CD14-positive monocyte (primary cell): Measurements from ENCODE around the gene CD33. TPM values are rescaled to one million over a fixed set of nuclear protein-coding genes. Genes with fewer than 3 reads are reported as not detected.

Experiments
- DNase-seq, 3 donors: peaks; one replicate each; pipeline ENCODE4 v3.0.0-alpha.2; 2011 to 2022
- H2AFZ ChIP-seq: 2 replicates; pipeline ENCODE4 v1.6.0; 2012; ENCODE audit warnings: mild to moderate bottlenecking, low read depth, low read length, inconsistent platforms; ENCODE audit not compliant: insufficient read depth, poor library complexity, severe bottlenecking
- H3K27ac ChIP-seq, 2 donors: 1 replicate in 1 of 2; 2 replicates in 1 of 2; pipeline ENCODE4 v1.5.1; 2012 to 2013; ENCODE audit warnings: low read length in 2 of 2, control low read depth in 1 of 2, inconsistent platforms in 1 of 2, low read depth in 1 of 2, mild to moderate bottlenecking in 1 of 2
- H3K27me3 ChIP-seq, 2 donors: one replicate each; pipeline versions ENCODE4 v1.6.0 to v1.6.1; 2011 to 2013; ENCODE audit warnings: low read length in 2 of 2; ENCODE audit not compliant: control insufficient read depth in 2 of 2, insufficient read depth in 2 of 2
- H3K36me3 ChIP-seq, 2 donors: replicated peaks in 1 of 2; 1 replicate in 1 of 2; 2 replicates in 1 of 2; pipeline versions ENCODE4 v1.5.1 to v1.6.1; 2012 to 2013; ENCODE audit warnings: low read length in 2 of 2, control low read depth in 1 of 2, inconsistent platforms in 1 of 2, mild to moderate bottlenecking in 1 of 2; ENCODE audit not compliant: insufficient read depth in 2 of 2, control insufficient read depth in 1 of 2
- H3K4me1 ChIP-seq, 2 donors: 1 replicate in 1 of 2; 2 replicates in 1 of 2; pipeline versions ENCODE4 v1.5.1 to v1.6.1; 2012 to 2013; ENCODE audit warnings: low read length in 2 of 2, control low read depth in 1 of 2, inconsistent platforms in 1 of 2, mild to moderate bottlenecking in 1 of 2, moderate library complexity in 1 of 2; ENCODE audit not compliant: insufficient read depth in 2 of 2, control insufficient read depth in 1 of 2
- H3K4me2 ChIP-seq: replicated peaks from 2 replicates; pipeline ENCODE3; 2012; ENCODE audit warnings: low read length, moderate library complexity, mild to moderate bottlenecking; ENCODE audit not compliant: poor library complexity, severe bottlenecking; ENCODE audit errors: extremely low read depth
- H3K4me3 ChIP-seq, 3 experiments: fragments of 200-600 bp in 1 of 3; sonication (generic) in 1 of 3; replicated peaks in 1 of 3; 1 replicate in 2 of 3; 2 replicates in 1 of 3; pipeline ENCODE4 v1.5.1; 2011 to 2013; ENCODE audit warnings: low read length in 3 of 3, mild to moderate bottlenecking in 3 of 3, control low read depth in 2 of 3, low read depth in 2 of 3, inconsistent platforms in 1 of 3, moderate library complexity in 1 of 3
- H3K79me2 ChIP-seq: 2 replicates; pipeline ENCODE4 v1.6.0; 2012; ENCODE audit warnings: mild to moderate bottlenecking, control low read depth, inconsistent platforms, low read length, moderate library complexity; ENCODE audit not compliant: insufficient read depth
- H3K9ac ChIP-seq: 2 replicates; pipeline ENCODE4 v1.6.0; 2017; ENCODE audit warnings: low read length, mild to moderate bottlenecking; ENCODE audit not compliant: insufficient read depth, poor library complexity, severe bottlenecking
- H3K9me3 ChIP-seq, 2 donors: replicated peaks in 1 of 2; 1 replicate in 1 of 2; 2 replicates in 1 of 2; pipeline versions ENCODE4 v1.5.1 to v1.6.1; 2012 to 2013; ENCODE audit warnings: low read length in 2 of 2, control low read depth in 1 of 2; ENCODE audit not compliant: control insufficient read depth in 1 of 2, insufficient read depth in 1 of 2
- H4K20me1 ChIP-seq: 2 replicates; pipeline ENCODE4 v1.6.0; 2012; ENCODE audit warnings: mild to moderate bottlenecking, low read length, control low read depth, moderate library complexity; ENCODE audit not compliant: insufficient read depth
- H3K27ac Mint-ChIP-seq, 7 donors: one replicate each; pipeline ENCODE4 v1.8.0; 2020; ENCODE audit warnings: mild to moderate bottlenecking in 7 of 7, mixed read lengths in 7 of 7, moderate library complexity in 6 of 7, inconsistent platforms in 2 of 7
- H3K27me3 Mint-ChIP-seq, 3 donors: one replicate each; pipeline ENCODE4 v1.8.0; 2021 to 2022; ENCODE audit warnings: low read depth in 3 of 3, mild to moderate bottlenecking in 3 of 3, mixed read lengths in 3 of 3, moderate library complexity in 3 of 3, inconsistent platforms in 1 of 3
- H3K36me3 Mint-ChIP-seq, 2 donors: one replicate each; pipeline ENCODE4 v1.8.0; 2020; ENCODE audit warnings: mixed read lengths in 2 of 2, inconsistent platforms in 1 of 2, mild to moderate bottlenecking in 1 of 2
- H3K4me1 Mint-ChIP-seq: one replicate; pipeline ENCODE4 v1.8.0; 2020; ENCODE audit warnings: mild to moderate bottlenecking, mixed read lengths
- H3K4me3 Mint-ChIP-seq, 2 donors: one replicate each; pipeline ENCODE4 v1.8.0; 2020; ENCODE audit warnings: mild to moderate bottlenecking in 2 of 2, mixed read lengths in 2 of 2, moderate library complexity in 1 of 2
- H3K9me3 Mint-ChIP-seq, 7 donors: one replicate each; pipeline ENCODE4 v1.8.0; 2020 to 2022; ENCODE audit warnings: mixed read lengths in 7 of 7, mild to moderate bottlenecking in 6 of 7, moderate library complexity in 6 of 7, inconsistent platforms in 2 of 7
- WGBS: methylation state at CpG from one replicate; pipeline ENCODE4 v1.1.5; 2013; ENCODE audit warnings: missing lambda C conversion rate; ENCODE audit not compliant: insufficient coverage; 5-methylcytosine and 5-hydroxymethylcytosine counted together
- intact Hi-C, 2 donors: fragments of 100-400 bp; cut with micrococcal nuclease; formaldehyde crosslinking; loops; one replicate each; pipeline versions ENCODE4 v1.15.0 to v1.15.1; 2023
- polyA plus RNA-seq, 3 donors: library from polyadenylated mRNA; depleted of rRNA in 1 of 3; unstranded in 2 of 3; stranded (reverse) in 1 of 3; fragments of 300-500 nt in 2 of 3; fragments of >200 nt in 1 of 3; fragmentation: Illumina TruSeq in 2 of 3; gene quantifications; 1 replicate in 2 of 3; 2 replicates in 1 of 3; pipeline ENCODE4 v1.2.3, GENCODE V29; 2012 to 2021
- TF ChIP-seq, protein P1 (sequence below): fragments of 200-600 bp; IDR thresholded peaks from one replicate; pipeline ENCODE4 v1.8.0; 2022; ENCODE audit warnings: antibody characterized with exemption, mild to moderate bottlenecking

CD33 gene
- polyA plus RNA-seq, 3 donors: 229 to 360 (median 264) TPM

DNA sequence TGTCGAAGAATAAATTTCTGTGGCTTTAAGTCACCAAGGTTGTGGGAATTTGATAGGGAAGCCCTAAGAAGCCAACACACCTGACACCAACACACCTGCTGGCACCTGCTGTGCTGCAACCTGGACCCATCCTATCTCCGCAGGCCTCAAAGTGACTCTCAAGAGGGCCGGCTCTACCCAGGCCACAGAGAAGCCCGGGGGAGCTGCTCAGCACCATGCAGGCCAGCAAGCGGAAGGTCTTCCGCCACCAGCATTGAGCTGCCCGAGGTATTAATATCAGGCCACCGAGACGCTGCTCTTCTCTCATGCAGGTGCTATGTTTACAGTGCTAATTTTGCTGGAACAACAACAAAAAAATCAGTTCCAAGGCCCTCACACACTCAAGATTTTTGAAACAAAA lies 32.2 kb upstream of the CD33 start:
- Mint-ChIP-seq H3K27me3 (peaks cover 0 to 11% (median 5%) of the 10 kb centered on the region in 3 donors), H3K36me3 (peaks cover 0 to 5% of the 10 kb centered on the region in 2 donors), H3K4me3 (no peak overlapping the region), H3K4me1 (peaks cover 7% of the 10 kb centered on the region), H3K9me3 (peaks cover 0 to 7% (median 4%) of the 10 kb centered on the region in 7 donors), H3K27ac (no peak overlapping the region)
- no peak overlapping the region for H3K4me3 ChIP-seq
- intact Hi-C loops: no loop called here
- H3K79me2 ChIP-seq: no peaks in the 10 kb centered on the region
- H3K27ac ChIP-seq: no peak overlapping the region
- no peaks in the 10 kb centered on the region for H3K9me3 ChIP-seq
- no peaks in the 10 kb centered on the region for H4K20me1 ChIP-seq
- no peaks in the 10 kb centered on the region for H3K36me3 ChIP-seq
- H3K9ac ChIP-seq: no peak overlapping the region
- TF ChIP-seq, protein P1, sequence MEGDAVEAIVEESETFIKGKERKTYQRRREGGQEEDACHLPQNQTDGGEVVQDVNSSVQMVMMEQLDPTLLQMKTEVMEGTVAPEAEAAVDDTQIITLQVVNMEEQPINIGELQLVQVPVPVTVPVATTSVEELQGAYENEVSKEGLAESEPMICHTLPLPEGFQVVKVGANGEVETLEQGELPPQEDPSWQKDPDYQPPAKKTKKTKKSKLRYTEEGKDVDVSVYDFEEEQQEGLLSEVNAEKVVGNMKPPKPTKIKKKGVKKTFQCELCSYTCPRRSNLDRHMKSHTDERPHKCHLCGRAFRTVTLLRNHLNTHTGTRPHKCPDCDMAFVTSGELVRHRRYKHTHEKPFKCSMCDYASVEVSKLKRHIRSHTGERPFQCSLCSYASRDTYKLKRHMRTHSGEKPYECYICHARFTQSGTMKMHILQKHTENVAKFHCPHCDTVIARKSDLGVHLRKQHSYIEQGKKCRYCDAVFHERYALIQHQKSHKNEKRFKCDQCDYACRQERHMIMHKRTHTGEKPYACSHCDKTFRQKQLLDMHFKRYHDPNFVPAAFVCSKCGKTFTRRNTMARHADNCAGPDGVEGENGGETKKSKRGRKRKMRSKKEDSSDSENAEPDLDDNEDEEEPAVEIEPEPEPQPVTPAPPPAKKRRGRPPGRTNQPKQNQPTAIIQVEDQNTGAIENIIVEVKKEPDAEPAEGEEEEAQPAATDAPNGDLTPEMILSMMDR: no peak
- no peaks in the 10 kb centered on the region for H3K4me1 ChIP-seq
- 96% methylated on average over 8 of the region's 9 CpGs for WGBS
- H2AFZ ChIP-seq: no peak overlapping the region
- no peak for DNase-seq
- H3K4me2 ChIP-seq: no peak overlapping the region
- no peaks in the 10 kb centered on the region for H3K27me3 ChIP-seq

DNA sequence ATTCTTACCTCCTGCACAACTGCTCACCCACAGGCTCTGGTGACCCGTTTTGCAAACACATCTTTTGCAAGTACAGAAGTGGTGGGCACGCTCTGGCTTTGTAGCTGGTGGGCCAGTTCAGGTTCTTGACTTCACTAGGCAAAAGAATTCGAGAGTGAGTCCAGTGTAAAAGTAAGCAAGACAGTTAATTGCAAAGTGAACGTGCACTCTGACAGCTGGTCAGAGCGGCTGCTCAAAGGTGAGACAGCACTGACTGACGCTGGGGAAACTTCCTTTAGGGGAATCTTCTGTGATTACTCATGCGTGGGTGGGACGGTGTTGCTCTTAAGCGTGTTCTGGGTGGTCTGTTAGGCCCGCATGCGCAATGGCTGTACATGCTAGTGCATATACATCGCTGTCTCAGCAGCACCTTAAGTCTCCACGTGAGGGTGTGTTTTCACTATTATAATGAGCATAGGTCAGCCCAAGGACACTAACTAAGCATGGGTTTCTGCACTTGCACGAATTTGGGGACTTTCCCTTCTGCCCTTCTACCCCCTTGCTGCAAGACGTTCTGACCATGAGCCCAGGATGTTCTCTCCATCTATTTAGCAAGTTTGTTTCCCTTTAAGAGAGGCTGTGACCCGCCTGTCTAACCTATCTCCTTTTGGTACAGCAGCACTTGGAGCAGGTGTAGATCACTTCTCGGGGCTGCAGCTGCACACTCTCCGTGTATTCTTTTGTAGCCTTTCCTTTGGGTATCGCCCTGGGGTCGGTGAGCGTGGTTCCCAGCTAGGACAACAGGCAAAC lies 30.2 kb upstream of the CD33 start:
- Mint-ChIP-seq H3K4me3 (peak overlapping the region in 1 of 2 donors; percentile 26), H3K4me1 (peaks cover 7% of the 10 kb centered on the region), H3K27me3 (peaks cover 3 to 11% (median 8%) of the 10 kb centered on the region in 3 donors), H3K27ac (no peak overlapping the region), H3K36me3 (no peaks in the 10 kb centered on the region), H3K9me3 (peaks cover 0 to 7% (median 1%) of the 10 kb centered on the region in 7 donors)
- no peaks in the 10 kb centered on the region for H3K27me3 ChIP-seq
- no peak overlapping the region for H3K27ac ChIP-seq
- TF ChIP-seq, protein P1: no peak
- H3K36me3 ChIP-seq: no peaks in the 10 kb centered on the region
- no peaks in the 10 kb centered on the region for H3K9me3 ChIP-seq
- no peak overlapping the region for H3K9ac ChIP-seq
- WGBS: 78% methylated on average over 15 of the region's 21 CpGs
- no peaks in the 10 kb centered on the region for H3K79me2 ChIP-seq
- H4K20me1 ChIP-seq: no peaks in the 10 kb centered on the region
- no peak overlapping the region for H3K4me3 ChIP-seq
- H2AFZ ChIP-seq: no peak overlapping the region
- H3K4me2 ChIP-seq: no peak overlapping the region
- no peaks in the 10 kb centered on the region for H3K4me1 ChIP-seq
- DNase-seq: no peak
- intact Hi-C loops: no loop called here
